Right lobe of liver (tissue), 4 donors: ENCODE results near the gene JAK2.

Experiments
- CTCF ChIP-seq, 4 donors: fragments of 200-600 bp in 3 of 4; fragments of 450-650 bp in 1 of 4; IDR thresholded peaks; one replicate each; pipeline versions ENCODE4 v1.5.1 to v1.8.0; 2016 to 2022; ENCODE audit warnings: antibody characterized with exemption in 4 of 4, mild to moderate bottlenecking in 2 of 4
- POLR2A ChIP-seq: fragments of 450-650 bp; IDR thresholded peaks from one replicate; pipeline ENCODE4 v1.6.1; 2017; ENCODE audit warnings: antibody characterized with exemption, mild to moderate bottlenecking
- donor health status: DM: no; HTN: no; CAD: no.
- donor health status: DM: no; HTN: no; CAD: no.
- donor health status: DM: no; HTN: yes; CAD: no.

GRCh38 chr9:5095795-5096194 lies 110.7 kb downstream of the JAK2 start:
- no peak for TF ChIP-seq CTCF (IDR thresholded peaks at IDR 0.05)
- no peak for TF ChIP-seq POLR2A
